Trophoblast cell (in vitro differentiated cells and primary cell): Measurements from ENCODE around the gene KIF5A.

Experiments
- DNase-seq, 2 donors: peaks; one replicate each; pipeline ENCODE4 v3.0.0-alpha.2; 2016
- H2AFZ ChIP-seq: 2 replicates; pipeline ENCODE4 v1.6.1; 2013; ENCODE audit warnings: low read length, moderate library complexity, mild to moderate bottlenecking; ENCODE audit not compliant: insufficient read depth, poor library complexity
- H2AK5ac ChIP-seq: 2 replicates; pipeline ENCODE4 v1.6.1; 2013; ENCODE audit warnings: mild to moderate bottlenecking, low read length
- H2BK120ac ChIP-seq: 2 replicates; pipeline ENCODE4 v1.6.1; 2013; ENCODE audit warnings: low read length, mild to moderate bottlenecking, moderate library complexity; ENCODE audit not compliant: insufficient read depth, poor library complexity
- H2BK12ac ChIP-seq: 2 replicates; pipeline ENCODE4 v1.6.1; 2013; ENCODE audit warnings: mild to moderate bottlenecking, low read length, moderate library complexity
- H2BK5ac ChIP-seq: 2 replicates; pipeline ENCODE4 v1.6.1; 2013; ENCODE audit warnings: low read length, low read depth, moderate library complexity, mild to moderate bottlenecking; ENCODE audit not compliant: poor library complexity
- H3K14ac ChIP-seq: 2 replicates; pipeline ENCODE4 v1.6.1; 2013; ENCODE audit warnings: mild to moderate bottlenecking, low read length
- H3K18ac ChIP-seq: 2 replicates; pipeline ENCODE4 v1.6.1; 2013; ENCODE audit warnings: mild to moderate bottlenecking, low read length
- H3K23ac ChIP-seq: 2 replicates; pipeline ENCODE4 v1.6.1; 2013; ENCODE audit warnings: low read length
- H3K27ac ChIP-seq: 2 replicates; pipeline ENCODE4 v1.5.1; 2013; ENCODE audit warnings: low read depth, mild to moderate bottlenecking, inconsistent platforms, low read length, moderate library complexity
- H3K27me3 ChIP-seq: 2 replicates; pipeline ENCODE4 v1.6.1; 2013; ENCODE audit warnings: inconsistent platforms, mild to moderate bottlenecking, low read length, moderate library complexity; ENCODE audit not compliant: insufficient read depth
- H3K36me3 ChIP-seq, 2 experiments: 1 replicate in 1 of 2; 2 replicates in 1 of 2; pipeline ENCODE4 v1.6.1; 2013; ENCODE audit warnings: low read length in 2 of 2, mild to moderate bottlenecking in 2 of 2, moderate library complexity in 1 of 2; ENCODE audit not compliant: insufficient read depth in 2 of 2, control insufficient read depth in 1 of 2
- H3K4ac ChIP-seq: 2 replicates; pipeline ENCODE4 v1.6.1; 2013; ENCODE audit warnings: low read depth, mild to moderate bottlenecking, low read length, moderate library complexity
- H3K4me1 ChIP-seq, 2 experiments: 1 replicate in 1 of 2; 2 replicates in 1 of 2; pipeline ENCODE4 v1.6.1; 2013; ENCODE audit warnings: low read length in 2 of 2, mild to moderate bottlenecking in 2 of 2, moderate library complexity in 1 of 2; ENCODE audit not compliant: insufficient read depth in 2 of 2, control insufficient read depth in 1 of 2
- H3K4me2 ChIP-seq: 2 replicates; pipeline ENCODE4 v1.6.1; 2013; ENCODE audit warnings: inconsistent platforms, mild to moderate bottlenecking, low read length, moderate library complexity
- H3K4me3 ChIP-seq: 2 replicates; pipeline ENCODE4 v1.5.1; 2013; ENCODE audit warnings: mild to moderate bottlenecking, low read depth, low read length, inconsistent platforms
- H3K79me1 ChIP-seq: one replicate; pipeline ENCODE4 v1.6.1; 2013; ENCODE audit warnings: low read length
- H3K79me2 ChIP-seq: 2 replicates; pipeline ENCODE4 v1.6.1; 2013; ENCODE audit warnings: low read length, mild to moderate bottlenecking; ENCODE audit not compliant: control insufficient read depth, insufficient read depth, poor library complexity
- H3K9ac ChIP-seq: 2 replicates; pipeline ENCODE4 v1.6.1; 2013; ENCODE audit warnings: mild to moderate bottlenecking, low read length
- H3K9me3 ChIP-seq: 2 replicates; pipeline ENCODE4 v1.6.1; 2013; ENCODE audit warnings: low read depth, mild to moderate bottlenecking, control low read depth, inconsistent platforms, low read length; ENCODE audit not compliant: insufficient read depth
- H4K12ac ChIP-seq: 2 replicates; pipeline ENCODE4 v1.6.1; 2013; ENCODE audit warnings: low read depth, mild to moderate bottlenecking, low read length, moderate library complexity
- H4K8ac ChIP-seq: 2 replicates; pipeline ENCODE4 v1.6.1; 2013; ENCODE audit warnings: low read depth, mild to moderate bottlenecking, low read length, moderate library complexity
- H4K91ac ChIP-seq: one replicate; pipeline ENCODE4 v1.6.1; 2013; ENCODE audit warnings: low read depth, mild to moderate bottlenecking, low read length, moderate library complexity
- whole genome bisulfite sequencing: extraction: QIAGEN DNeasy Blood & Tissue Kit; methylation state at CpG from one replicate; pipeline ENCODE4 v1.1.7; 2013; ENCODE audit warnings: missing lambda C conversion rate; ENCODE audit not compliant: insufficient read length, insufficient coverage; ENCODE audit errors: extremely low coverage; 5-methylcytosine and 5-hydroxymethylcytosine counted together

The KIF5A gene

DNA sequence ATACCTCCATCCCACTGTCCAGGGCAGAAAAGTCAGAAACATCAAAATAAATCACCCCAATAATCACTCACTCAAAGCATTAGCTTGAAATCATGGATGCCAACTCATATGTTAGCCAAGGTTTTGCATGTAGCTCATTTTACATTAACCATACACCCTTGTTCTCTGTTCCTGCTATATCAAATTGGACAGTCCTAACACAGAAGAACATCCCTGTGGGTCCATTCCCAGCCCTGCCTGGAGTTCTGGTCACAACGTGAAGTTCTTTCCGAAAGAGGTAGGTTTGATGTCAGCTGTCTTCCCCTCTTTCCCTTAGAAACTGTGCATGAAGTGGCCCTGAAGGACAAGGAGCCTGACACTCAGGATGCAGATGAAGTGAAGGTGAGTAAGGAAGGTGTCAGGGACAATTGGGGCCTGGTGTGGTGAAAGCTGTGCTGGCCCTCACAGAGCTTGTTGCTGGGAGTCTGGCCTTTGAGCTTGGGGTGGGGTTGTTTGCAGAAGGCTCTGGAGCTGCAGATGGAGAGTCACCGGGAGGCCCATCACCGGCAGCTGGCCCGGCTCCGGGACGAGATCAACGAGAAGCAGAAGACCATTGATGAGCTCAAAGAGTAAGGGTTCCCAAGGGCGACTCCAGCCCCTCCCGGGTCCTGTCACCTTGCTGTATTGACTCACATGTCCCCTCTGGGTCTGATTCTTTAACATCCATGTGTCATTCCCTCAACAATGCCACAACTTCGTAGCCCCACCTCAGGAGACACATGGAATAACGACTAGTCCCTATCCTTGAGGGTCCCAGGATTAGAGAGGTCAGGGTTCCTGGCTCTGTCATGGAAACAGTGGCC lies 26.1 kb downstream of the KIF5A start:
- Histone ChIP-seq H3K27ac (no peak overlapping the region), H3K9ac (no peak overlapping the region), H3K27me3 (no peaks in the 10 kb centered on the region), H3K14ac (no peak overlapping the region), H2BK120ac (no peak overlapping the region), H3K4me1 (no peaks in the 10 kb centered on the region), H4K12ac (no peak overlapping the region), H3K18ac (no peak overlapping the region), H3K23ac (no peak overlapping the region), H2BK12ac (no peak overlapping the region), H3K79me2 (no peaks in the 10 kb centered on the region), H3K4me3 (no peak overlapping the region), H3K79me1 (no peaks in the 10 kb centered on the region), H3K4me2 (no peak overlapping the region), H3K36me3 (no peaks in the 10 kb centered on the region), H2AK5ac (no peak overlapping the region), H2AFZ (no peak overlapping the region), H4K8ac (no peak overlapping the region), H3K4ac (no peak overlapping the region), H2BK5ac (no peak overlapping the region), H4K91ac (no peak overlapping the region), H3K9me3 (peaks cover 3% of the 10 kb centered on the region)
- DNase-seq = no peak
- no CpG with 5 or more reads among the region's 12 CpGs for WGBS

DNA sequence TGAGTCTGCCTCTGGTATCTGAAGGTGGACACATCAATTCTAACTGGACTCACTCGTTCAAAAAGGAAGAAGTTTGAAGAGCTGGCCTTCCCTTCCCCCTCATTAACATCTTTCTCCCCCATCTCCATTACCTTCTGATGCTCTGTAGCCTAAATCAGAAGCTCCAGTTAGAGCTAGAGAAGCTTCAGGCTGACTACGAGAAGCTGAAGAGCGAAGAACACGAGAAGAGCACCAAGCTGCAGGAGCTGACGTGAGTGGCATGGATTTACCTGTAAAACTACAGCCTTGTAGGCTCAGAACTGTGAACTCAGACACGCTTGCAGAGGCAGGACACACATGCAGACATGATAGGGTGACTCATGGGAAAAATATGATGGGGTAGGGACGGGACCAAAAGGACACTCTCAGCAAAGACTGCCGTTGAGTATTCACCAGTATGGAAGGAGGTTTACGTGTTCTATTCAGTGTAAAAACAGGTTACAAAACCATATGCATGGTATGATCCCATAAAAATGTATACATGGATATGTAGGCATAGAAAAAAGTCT lies 26.8 kb downstream of the KIF5A start:
- no peak overlapping the region for H3K27ac ChIP-seq
- H3K9me3 ChIP-seq = peaks cover 3% of the 10 kb centered on the region
- H3K4me3 ChIP-seq = no peak overlapping the region
- H3K4me2 ChIP-seq = no peak overlapping the region
- no peaks in the 10 kb centered on the region for H3K27me3 ChIP-seq
- H2AFZ ChIP-seq = no peak overlapping the region
- H3K14ac ChIP-seq = no peak overlapping the region
- no peak overlapping the region for H3K4ac ChIP-seq
- no peaks in the 10 kb centered on the region for H3K36me3 ChIP-seq
- DNase-seq = peak in 1 of 2 donors; percentile 24
- no peaks in the 10 kb centered on the region for H3K79me1 ChIP-seq
- no peak overlapping the region for H3K18ac ChIP-seq
- no peak overlapping the region for H3K23ac ChIP-seq
- no peak overlapping the region for H2BK5ac ChIP-seq
- no peak overlapping the region for H2AK5ac ChIP-seq
- H4K91ac ChIP-seq = no peak overlapping the region
- no peak overlapping the region for H4K8ac ChIP-seq
- no peaks in the 10 kb centered on the region for H3K79me2 ChIP-seq
- H2BK12ac ChIP-seq = no peak overlapping the region
- WGBS = no CpG with 5 or more reads among the region's 9 CpGs
- H2BK120ac ChIP-seq = no peak overlapping the region
- no peaks in the 10 kb centered on the region for H3K4me1 ChIP-seq
- no peak overlapping the region for H4K12ac ChIP-seq
- no peak overlapping the region for H3K9ac ChIP-seq

DNA sequence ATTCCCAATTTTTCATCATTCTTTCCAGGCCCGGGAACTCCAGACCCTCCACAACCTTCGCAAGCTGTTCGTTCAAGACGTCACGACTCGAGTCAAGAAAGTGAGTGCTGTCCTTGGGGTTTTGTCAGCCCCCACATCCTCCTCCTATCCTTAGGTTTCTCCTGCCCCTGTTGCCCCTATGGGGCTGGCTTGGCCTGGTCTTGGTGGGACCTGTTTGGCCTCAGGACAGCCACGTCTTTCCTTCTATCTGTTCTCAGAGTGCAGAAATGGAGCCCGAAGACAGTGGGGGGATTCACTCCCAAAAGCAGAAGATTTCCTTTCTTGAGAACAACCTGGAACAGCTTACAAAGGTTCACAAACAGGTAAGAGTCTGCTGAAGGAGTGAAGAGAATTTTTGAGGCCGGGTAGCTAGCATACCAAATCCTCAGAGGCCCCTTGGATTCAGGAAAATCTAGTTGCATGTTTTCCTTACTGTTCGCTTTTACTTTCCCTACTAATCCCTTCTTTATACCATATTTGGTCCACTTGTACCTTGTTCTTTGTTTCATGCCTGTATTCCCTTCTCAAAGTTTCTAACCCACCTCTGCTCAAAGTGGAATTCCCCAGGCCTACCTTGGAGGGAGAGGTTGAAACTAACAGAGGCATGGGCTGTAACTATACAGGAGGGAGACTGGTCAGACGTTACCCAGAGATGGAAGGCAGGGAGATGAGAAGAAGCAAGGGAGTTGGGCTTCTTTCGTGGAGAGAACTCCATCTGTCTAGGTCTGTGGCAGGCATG lies 28.3 kb downstream of the KIF5A start:
- no peaks in the 10 kb centered on the region for H3K36me3 ChIP-seq
- H3K79me2 ChIP-seq = no peaks in the 10 kb centered on the region
- no peaks in the 10 kb centered on the region for H3K79me1 ChIP-seq
- no CpG with 5 or more reads among the region's 12 CpGs for WGBS
- no peak overlapping the region for H3K27ac ChIP-seq
- H2AFZ ChIP-seq = no peak overlapping the region
- H3K14ac ChIP-seq = no peak overlapping the region
- H3K27me3 ChIP-seq = no peaks in the 10 kb centered on the region
- H2BK5ac ChIP-seq = no peak overlapping the region
- no peak overlapping the region for H2BK120ac ChIP-seq
- H2BK12ac ChIP-seq = no peak overlapping the region
- H3K23ac ChIP-seq = no peak overlapping the region
- no peak overlapping the region for H3K4me3 ChIP-seq
- no peaks in the 10 kb centered on the region for H3K4me1 ChIP-seq
- DNase-seq = no peak
- no peak overlapping the region for H3K4ac ChIP-seq
- H3K4me2 ChIP-seq = no peak overlapping the region
- no peak overlapping the region for H3K9ac ChIP-seq
- no peaks in the 10 kb centered on the region for H3K9me3 ChIP-seq
- H4K91ac ChIP-seq = no peak overlapping the region
- H3K18ac ChIP-seq = no peak overlapping the region
- H2AK5ac ChIP-seq = no peak overlapping the region
- no peak overlapping the region for H4K8ac ChIP-seq
- H4K12ac ChIP-seq = no peak overlapping the region

DNA sequence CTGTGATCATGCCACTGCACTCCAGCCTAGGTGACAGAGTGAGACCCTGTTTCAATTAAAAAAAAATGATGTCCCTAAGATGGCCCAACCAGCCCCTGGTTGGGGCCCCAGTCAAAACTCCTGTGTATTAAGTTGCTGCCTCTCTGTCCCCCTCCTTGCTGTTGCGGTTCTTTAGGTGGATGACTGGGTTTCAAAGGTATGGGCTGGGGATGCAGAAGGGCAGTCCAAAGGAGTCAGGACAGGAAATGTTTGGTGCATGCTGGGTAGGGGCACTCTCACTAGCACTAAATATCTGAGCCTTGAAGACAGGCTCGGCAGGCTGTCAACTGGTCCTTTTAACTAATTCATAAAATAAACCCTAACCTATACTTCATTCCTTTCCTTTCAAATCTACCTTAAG lies 29.2 kb downstream of the KIF5A start:
- H3K9ac ChIP-seq = no peak overlapping the region
- no peak overlapping the region for H4K91ac ChIP-seq
- no peak overlapping the region for H2BK120ac ChIP-seq
- no peak overlapping the region for H4K12ac ChIP-seq
- no peak overlapping the region for H3K18ac ChIP-seq
- no peaks in the 10 kb centered on the region for H3K27me3 ChIP-seq
- no peak overlapping the region for H2BK12ac ChIP-seq
- H3K79me1 ChIP-seq = no peaks in the 10 kb centered on the region
- no peaks in the 10 kb centered on the region for H3K79me2 ChIP-seq
- no peaks in the 10 kb centered on the region for H3K4me1 ChIP-seq
- no peak overlapping the region for H2AK5ac ChIP-seq
- no CpG with 5 or more reads among the region's 2 CpGs for WGBS
- H3K4ac ChIP-seq = no peak overlapping the region
- H3K4me3 ChIP-seq = no peak overlapping the region
- no peak overlapping the region for H3K14ac ChIP-seq
- no peak overlapping the region for H3K23ac ChIP-seq
- no peaks in the 10 kb centered on the region for H3K36me3 ChIP-seq
- H3K9me3 ChIP-seq = no peaks in the 10 kb centered on the region
- no peak overlapping the region for H2BK5ac ChIP-seq
- H3K27ac ChIP-seq = no peak overlapping the region
- DNase-seq = no peak
- H3K4me2 ChIP-seq = no peak overlapping the region
- H4K8ac ChIP-seq = no peak overlapping the region
- H2AFZ ChIP-seq = no peak overlapping the region
